ENCODE data around the gene CNTNAP2. TPM values are rescaled to one million over a fixed set of nuclear protein-coding genes. Genes with fewer than 3 reads are reported as not detected.

The CNTNAP2 gene
- total RNA-seq, 2 experiments from 2014 or later: 0.28 TPM; not detected in 1

DNA sequence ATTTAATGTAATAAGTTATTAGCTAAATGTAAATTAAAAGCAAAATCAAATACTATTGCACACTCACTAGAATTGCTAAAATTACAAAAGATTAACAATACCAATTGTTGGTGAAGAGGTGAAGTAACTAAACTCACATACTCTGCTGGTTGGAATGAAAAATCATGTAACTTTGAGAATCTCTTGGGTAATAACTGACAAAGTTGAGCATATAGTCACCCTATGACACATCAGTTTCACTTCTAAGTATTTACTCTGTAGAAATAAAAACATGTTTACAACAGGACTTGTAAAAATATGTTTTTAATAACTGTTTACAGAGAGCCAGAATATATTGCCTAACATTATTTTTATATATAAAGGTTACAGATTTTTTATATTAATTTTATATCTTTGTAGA is 33.6 kb downstream of the CNTNAP2 start:
- no TSS peak for BruUV-seq (replicated peaks)
- no peaks in the 10 kb centered on the region for H3K9me3 ChIP-seq (ENCODE audit: low read length)
- no peak overlapping the region for H3K27ac ChIP-seq (ENCODE audit: low read depth, low read length, poor library complexity, severe bottlenecking)
- TF ChIP-seq, protein P1, sequence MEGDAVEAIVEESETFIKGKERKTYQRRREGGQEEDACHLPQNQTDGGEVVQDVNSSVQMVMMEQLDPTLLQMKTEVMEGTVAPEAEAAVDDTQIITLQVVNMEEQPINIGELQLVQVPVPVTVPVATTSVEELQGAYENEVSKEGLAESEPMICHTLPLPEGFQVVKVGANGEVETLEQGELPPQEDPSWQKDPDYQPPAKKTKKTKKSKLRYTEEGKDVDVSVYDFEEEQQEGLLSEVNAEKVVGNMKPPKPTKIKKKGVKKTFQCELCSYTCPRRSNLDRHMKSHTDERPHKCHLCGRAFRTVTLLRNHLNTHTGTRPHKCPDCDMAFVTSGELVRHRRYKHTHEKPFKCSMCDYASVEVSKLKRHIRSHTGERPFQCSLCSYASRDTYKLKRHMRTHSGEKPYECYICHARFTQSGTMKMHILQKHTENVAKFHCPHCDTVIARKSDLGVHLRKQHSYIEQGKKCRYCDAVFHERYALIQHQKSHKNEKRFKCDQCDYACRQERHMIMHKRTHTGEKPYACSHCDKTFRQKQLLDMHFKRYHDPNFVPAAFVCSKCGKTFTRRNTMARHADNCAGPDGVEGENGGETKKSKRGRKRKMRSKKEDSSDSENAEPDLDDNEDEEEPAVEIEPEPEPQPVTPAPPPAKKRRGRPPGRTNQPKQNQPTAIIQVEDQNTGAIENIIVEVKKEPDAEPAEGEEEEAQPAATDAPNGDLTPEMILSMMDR (conservative IDR thresholded peaks at IDR 0.05; ENCODE audit: low read length): no peak
- no peak for TF ChIP-seq EZH2phosphoT487 (IDR thresholded peaks at IDR 0.05; ENCODE audit: borderline replicate concordance, low read depth, low read length)
- ChIA-PET CTCF (ENCODE audit: unreplicated experiment) (no interaction called here), POLR2A (interaction anchor here (0.6 kb wide), 1 partner anchor 17 kb away, joined by 3 read pairs; no protein-coding TSS in a partner anchor)
- H3K9me2 ChIP-seq (ENCODE audit: insufficient read depth, low read length): 0 out of 2 replicates have a peak, but pooled peaks cover 4% of the 10 kb centered on the region
- H3K79me2 ChIP-seq (ENCODE audit: insufficient read depth, low read depth, low read length): no peaks in the 10 kb centered on the region
- no peak overlapping the region for H2AFZ ChIP-seq (ENCODE audit: low read length)
- H3K4me3 ChIP-seq (ENCODE audit: low read depth, low read length, poor library complexity, severe bottlenecking): no peak overlapping the region
- no peaks in the 10 kb centered on the region for H3K4me1 ChIP-seq (ENCODE audit: insufficient read depth, low read length, poor library complexity, severe bottlenecking)
- H4K20me1 ChIP-seq (ENCODE audit: insufficient read depth, low read length): no peaks in the 10 kb centered on the region
- H3K4me2 ChIP-seq (ENCODE audit: low read length): no peak overlapping the region
- H3K36me3 ChIP-seq (ENCODE audit: insufficient read depth, low read length): no peaks in the 10 kb centered on the region
- intact Hi-C loops (cut with micrococcal nuclease; ENCODE audit: unreplicated experiment): no loop called here
- no peak for DNase-seq (ENCODE audit: low spot score)

DNA sequence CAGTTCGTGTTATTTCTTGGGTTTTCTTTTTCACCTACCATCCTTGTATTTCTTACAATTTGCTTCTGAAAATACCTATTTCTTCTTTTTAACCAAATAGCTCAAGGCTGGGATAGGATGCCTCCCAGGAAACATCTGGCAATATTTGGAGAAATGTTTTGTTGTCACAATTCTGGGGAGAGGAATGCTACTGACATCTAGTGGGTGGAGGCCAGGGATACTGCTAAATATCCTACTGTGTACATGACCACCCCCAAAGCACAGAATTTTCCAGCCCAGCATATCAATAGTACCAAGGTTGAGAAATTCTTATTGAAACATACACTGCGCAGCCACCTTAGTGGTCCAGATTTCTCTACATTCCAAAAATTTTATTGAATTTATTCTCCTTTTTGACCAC is 55.5 kb downstream of the CNTNAP2 start:
- DNase-seq (ENCODE audit: low spot score): peak; percentile 5
- Histone ChIP-seq H2AFZ (ENCODE audit: low read length) (no peak overlapping the region), H3K36me3 (ENCODE audit: insufficient read depth, low read length) (no peaks in the 10 kb centered on the region), H3K4me2 (ENCODE audit: low read length) (no peak overlapping the region), H3K9me2 (ENCODE audit: insufficient read depth, low read length) (no peaks in the 10 kb centered on the region), H3K4me1 (ENCODE audit: insufficient read depth, low read length, poor library complexity, severe bottlenecking) (no peaks in the 10 kb centered on the region), H3K79me2 (ENCODE audit: insufficient read depth, low read depth, low read length) (no peaks in the 10 kb centered on the region), H3K9me3 (ENCODE audit: low read length) (no peaks in the 10 kb centered on the region), H4K20me1 (ENCODE audit: insufficient read depth, low read length) (no peaks in the 10 kb centered on the region), H3K27ac (ENCODE audit: low read depth, low read length, poor library complexity, severe bottlenecking) (no peak overlapping the region), H3K4me3 (ENCODE audit: low read depth, low read length, poor library complexity, severe bottlenecking) (no peak overlapping the region)
- intact Hi-C loops (cut with micrococcal nuclease; ENCODE audit: unreplicated experiment): no loop called here
- ChIA-PET CTCF (ENCODE audit: unreplicated experiment) (no interaction called here), POLR2A (interaction anchor here (0.7 kb wide), 1 partner anchor 1360 kb away, joined by 8 read pairs; no protein-coding TSS in a partner anchor)
- no TSS peak for BruUV-seq (replicated peaks)
- TF ChIP-seq EZH2phosphoT487 (IDR thresholded peaks at IDR 0.05; ENCODE audit: borderline replicate concordance, low read depth, low read length): no peak
- TF ChIP-seq, protein P1 (conservative IDR thresholded peaks at IDR 0.05; ENCODE audit: low read length): peak; percentile 61

DNA sequence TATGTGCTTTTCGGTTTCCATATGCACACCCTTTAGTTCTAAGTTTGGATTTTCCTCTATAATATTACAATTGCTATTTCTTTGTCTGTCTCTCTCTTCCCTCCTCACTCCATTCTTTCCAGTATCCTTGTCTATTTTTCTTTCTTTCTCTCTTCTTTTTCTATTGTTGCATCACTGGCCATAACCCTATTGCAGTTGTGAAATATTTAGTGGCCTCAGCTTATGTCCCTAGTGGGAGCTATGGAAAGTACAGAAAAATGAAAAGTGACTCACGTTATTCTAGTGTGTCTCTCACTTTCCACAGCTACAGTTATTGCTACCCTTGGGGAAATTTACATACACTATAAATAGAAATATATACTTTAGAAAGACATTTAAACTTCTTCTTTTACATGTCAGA is 59.1 kb downstream of the CNTNAP2 start:
- no TSS peak for BruUV-seq (replicated peaks)
- Histone ChIP-seq H2AFZ (ENCODE audit: low read length) (no peak overlapping the region), H3K27ac (ENCODE audit: low read depth, low read length, poor library complexity, severe bottlenecking) (no peak overlapping the region), H3K79me2 (ENCODE audit: insufficient read depth, low read depth, low read length) (no peaks in the 10 kb centered on the region), H3K9me3 (ENCODE audit: low read length) (no peaks in the 10 kb centered on the region), H3K4me1 (ENCODE audit: insufficient read depth, low read length, poor library complexity, severe bottlenecking) (no peaks in the 10 kb centered on the region), H3K9me2 (ENCODE audit: insufficient read depth, low read length) (no peaks in the 10 kb centered on the region), H4K20me1 (ENCODE audit: insufficient read depth, low read length) (no peaks in the 10 kb centered on the region), H3K4me3 (ENCODE audit: low read depth, low read length, poor library complexity, severe bottlenecking) (no peak overlapping the region), H3K4me2 (ENCODE audit: low read length) (no peak overlapping the region), H3K36me3 (ENCODE audit: insufficient read depth, low read length) (no peaks in the 10 kb centered on the region)
- TF ChIP-seq, protein P1 (conservative IDR thresholded peaks at IDR 0.05; ENCODE audit: low read length): 0 out of 2 replicates have a peak, but pooled peaks have one; percentile 23
- TF ChIP-seq EZH2phosphoT487 (IDR thresholded peaks at IDR 0.05; ENCODE audit: borderline replicate concordance, low read depth, low read length): no peak
- DNase-seq (ENCODE audit: low spot score): no peak
- ChIA-PET POLR2A (no interaction called here), CTCF (ENCODE audit: unreplicated experiment) (no interaction called here)
- intact Hi-C loops (cut with micrococcal nuclease; ENCODE audit: unreplicated experiment): no loop called here
